Measurements from ENCODE around the gene DDAH1. TPM values are rescaled to one million over a fixed set of nuclear protein-coding genes. Genes with fewer than 3 reads are reported as not detected.

The DDAH1 gene
- total RNA-seq, 4 donors from 2014 or later: 17.5 to 64.2 (median 40.0) TPM

GRCh38 chr1:85295654-85296053 is 169.3 kb downstream of the DDAH1 start:
- no peak for DNase-seq
- Histone ChIP-seq H3K9me3 (no peaks in the 10 kb centered on the region), H3K27ac (peak overlapping the region in 1 of 3 donors; percentile 57), H3K36me3 (no peaks in the 10 kb centered on the region), H3K4me3 (replicated peaks in 1 of 3) (no peak overlapping the region), H3K4me1 (peaks cover 8 to 26% of the 10 kb centered on the region in 2 donors), H3K27me3 (no peaks in the 10 kb centered on the region)
- no peak for TF ChIP-seq POLR2A (IDR thresholded peaks at IDR 0.05)
- 85 to 90% methylated on average over 4 of the region's 4 CpGs for WGBS, 2 donors
- intact Hi-C loops (cut with DNase I): no loop called here

GRCh38 chr1:85295006-85295431 is 169.9 kb downstream of the DDAH1 start:
- peaks cover 8 to 26% of the 10 kb centered on the region in 2 donors for H3K4me1 ChIP-seq
- WGBS, 2 donors: 10 to 20% methylated on average over 3 of the region's 3 CpGs
- DNase-seq: no peak
- H3K27me3 ChIP-seq: no peaks in the 10 kb centered on the region
- TF ChIP-seq POLR2A (IDR thresholded peaks at IDR 0.05) (no peak), CTCF (IDR thresholded peaks at IDR 0.05) (no peak)
- H3K9me3 ChIP-seq: no peaks in the 10 kb centered on the region
- no peaks in the 10 kb centered on the region for H3K36me3 ChIP-seq
- H3K4me3 ChIP-seq (replicated peaks in 1 of 3): no peak overlapping the region
- H3K27ac ChIP-seq: peak overlapping the region in 1 of 3 donors; percentile 57
- intact Hi-C loops (cut with DNase I): no loop called here

- no peaks in the 10 kb centered on the region for H3K36me3 ChIP-seq
- 98 to 100% methylated on average over 2 of the region's 2 CpGs for WGBS, 2 donors
- H3K27ac ChIP-seq: no peak overlapping the region
- peaks cover 0 to 9% of the 10 kb centered on the region in 2 donors for H3K4me1 ChIP-seq
- H3K27me3 ChIP-seq: no peaks in the 10 kb centered on the region
- H3K9me3 ChIP-seq: no peaks in the 10 kb centered on the region
- intact Hi-C loops (cut with DNase I): no loop called here
- no peak overlapping the region for H3K4me3 ChIP-seq (replicated peaks in 1 of 3)
- DNase-seq: no peak
- no peak for TF ChIP-seq CTCF (IDR thresholded peaks at IDR 0.05)
- TF ChIP-seq POLR2A (IDR thresholded peaks at IDR 0.05): no peak
Observed at GRCh38 chr1:85290826-85291225, 174.1 kb downstream of the DDAH1 start.

- no peaks in the 10 kb centered on the region for H3K9me3 ChIP-seq
- peaks cover 0 to 3% of the 10 kb centered on the region in 2 donors for H3K4me1 ChIP-seq
- no peaks in the 10 kb centered on the region for H3K27me3 ChIP-seq
- TF ChIP-seq CTCF (IDR thresholded peaks at IDR 0.05) (no peak), POLR2A (IDR thresholded peaks at IDR 0.05) (no peak)
- WGBS, 2 donors: 92% methylated on average over 4 of the region's 4 CpGs
- H3K36me3 ChIP-seq: no peaks in the 10 kb centered on the region
- H3K27ac ChIP-seq: no peak overlapping the region
- no peak overlapping the region for H3K4me3 ChIP-seq (replicated peaks in 1 of 3)
- intact Hi-C loops (cut with DNase I): no loop called here
- DNase-seq: no peak
Observed at GRCh38 chr1:85289848-85290335, 175.1 kb downstream of the DDAH1 start.

GRCh38 chr1:85289207-85289847 is 175.6 kb downstream of the DDAH1 start:
- WGBS, 2 donors: 93 to 98% methylated on average over 9 of the region's 9 CpGs
- no peak overlapping the region for H3K27ac ChIP-seq

More at GRCh38 chr1:85289207-85289847, 175.6 kb downstream of the DDAH1 start:
- no peak for DNase-seq
- Histone ChIP-seq H3K27me3 (no peaks in the 10 kb centered on the region), H3K4me3 (replicated peaks in 1 of 3) (no peak overlapping the region), H3K36me3 (no peaks in the 10 kb centered on the region), H3K4me1 (no peaks in the 10 kb centered on the region), H3K9me3 (no peaks in the 10 kb centered on the region)
- intact Hi-C loops (cut with DNase I): no loop called here
- TF ChIP-seq CTCF (IDR thresholded peaks at IDR 0.05): no peak
- no peak for TF ChIP-seq POLR2A (IDR thresholded peaks at IDR 0.05)
